ENCODE measurements around the gene ITPR3. TPM values are rescaled to one million over a fixed set of nuclear protein-coding genes. Genes with fewer than 3 reads are reported as not detected.

Gene ITPR3
- 10 to 100 TPM; 57.8 to 59.3 TPM for total RNA-seq

DNA sequence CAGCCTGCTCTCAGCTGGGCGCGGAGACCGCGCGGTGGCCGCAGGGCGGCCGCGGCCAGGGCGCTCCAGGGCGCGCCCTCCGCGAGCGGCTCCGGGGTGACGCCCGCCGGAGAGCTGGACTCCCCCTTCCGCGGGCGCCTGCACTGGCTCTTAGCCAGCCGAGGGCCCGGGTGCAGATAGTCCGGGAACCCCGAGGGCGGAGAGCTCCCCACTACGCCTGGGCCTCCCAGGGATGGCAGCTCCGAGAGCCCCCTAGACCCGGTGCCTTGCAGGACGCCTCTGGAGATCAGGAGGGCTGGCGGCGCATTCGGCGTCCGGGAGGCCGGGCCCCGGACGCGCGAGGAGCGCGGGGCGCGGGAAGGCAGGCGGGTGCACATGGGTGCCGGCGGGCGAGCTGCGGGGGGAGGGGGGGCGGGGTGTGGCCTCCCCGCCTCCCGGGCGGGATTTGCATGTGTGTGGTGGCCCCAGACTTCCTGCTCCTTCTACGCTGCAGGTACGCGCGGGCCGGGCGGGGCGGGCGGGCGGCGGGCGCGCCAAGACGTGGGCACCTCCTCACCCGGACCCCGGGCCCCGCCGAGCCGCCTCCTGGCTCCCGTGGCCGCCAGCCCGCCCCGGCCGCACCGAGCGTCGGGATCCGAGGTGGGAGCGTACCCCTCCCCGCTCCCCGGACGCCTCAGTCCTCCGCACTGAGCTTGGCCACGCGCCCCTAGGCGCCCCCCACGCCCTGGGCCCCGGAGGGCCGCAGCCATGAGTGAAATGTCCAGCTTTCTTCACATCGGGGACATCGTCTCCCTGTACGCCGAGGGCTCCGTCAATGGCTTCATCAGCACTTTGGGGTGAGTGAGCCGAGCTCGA lies at the start of gene ITPR3:
Gene ITPR3, plus strand, starts transcription at position 467 of the 855 bp plus-strand sequence. Its CDS starts 281 bp downstream, at position 748.
- ATAC-seq (peak; percentile 82), DNase-seq (peak; percentile 85)
- Mint-ChIP-seq H3K4me3 (peak within 1 kb of the TSS; percentile 96), H3K9me3 (ENCODE audit: insufficient read depth) (no peaks in the 10 kb centered on the region), H3K36me3 (ENCODE audit: low read depth) (peaks cover 19% of the 10 kb centered on the region), H3K27me3 (ENCODE audit: low read depth) (no peaks in the 10 kb centered on the region), H3K27ac (peak within 1 kb of the TSS; percentile 95), H3K4me1 (ENCODE audit: low read depth) (peaks cover 60% of the 10 kb centered on the region)
- POLR2A ChIA-PET: interaction anchor here (0.6 to 2.1 kb wide), 21 partner anchors 9 to 1493 kb away, joined by 3 to 7 read pairs (median 3); partner anchors contain the start of genes BAK1, RPS18 and VPS52
- CTCF ChIA-PET: interaction anchor here (0.8 to 4.1 kb wide), 12 partner anchors 10 to 196 kb away, joined by 3 to 32 read pairs (median 4); partner anchors contain the start of gene BAK1

DNA sequence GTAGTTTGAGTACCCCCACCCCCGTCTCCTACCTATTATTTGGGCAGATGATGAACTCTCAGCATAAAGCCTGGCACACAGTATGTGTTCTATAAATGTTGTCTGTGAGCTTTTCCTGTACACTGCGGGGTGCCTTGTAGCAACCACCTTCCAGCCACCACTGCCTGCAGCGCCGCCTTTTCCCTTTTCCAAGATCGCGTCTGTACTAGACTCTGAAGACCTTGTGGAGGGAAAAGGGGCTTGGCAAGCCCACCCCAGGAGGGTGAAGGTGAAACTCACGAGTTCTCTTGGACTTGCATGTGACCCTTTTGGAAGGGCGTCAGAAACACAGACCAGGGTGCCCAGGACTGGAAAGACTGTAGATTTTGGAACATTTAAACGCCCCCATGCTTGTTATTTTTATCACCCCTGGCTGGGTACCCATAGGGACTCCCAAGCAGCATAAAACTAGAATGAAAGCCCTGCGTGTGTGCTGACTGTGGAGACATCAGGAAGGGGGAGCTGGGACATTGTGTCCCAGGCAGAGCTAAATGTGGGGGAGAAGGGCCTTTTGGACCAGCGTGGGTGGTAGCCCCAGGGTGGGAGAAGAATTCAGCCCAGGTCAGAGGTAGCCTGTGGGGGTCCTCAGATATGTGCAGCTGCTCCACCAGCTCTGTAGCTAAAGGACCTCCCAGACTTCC lies 49.3 kb upstream of the ITPR3 start:
- Mint-ChIP-seq H3K27ac (peak overlapping the region; percentile 100), H3K4me3 (peak overlapping the region; percentile 83), H3K27me3 (ENCODE audit: low read depth) (no peaks in the 10 kb centered on the region), H3K36me3 (ENCODE audit: low read depth) (peaks cover 60% of the 10 kb centered on the region), H3K9me3 (ENCODE audit: insufficient read depth) (no peaks in the 10 kb centered on the region), H3K4me1 (ENCODE audit: low read depth) (peaks cover 57% of the 10 kb centered on the region)
- ChIA-PET CTCF (interaction anchor here (1.1 to 3.9 kb wide), 4 partner anchors 8 to 38 kb away, joined by 3 to 22 read pairs (median 7); partner anchors contain the start of gene BAK1), POLR2A (interaction anchor here (1.4 to 3.4 kb wide), 6 partner anchors 8 to 153 kb away, joined by 5 to 23 read pairs (median 12); partner anchors contain the start of genes BAK1, CUTA, ITPR3 and ZBTB9)
- ATAC-seq (no peak), DNase-seq (no peak)

DNA sequence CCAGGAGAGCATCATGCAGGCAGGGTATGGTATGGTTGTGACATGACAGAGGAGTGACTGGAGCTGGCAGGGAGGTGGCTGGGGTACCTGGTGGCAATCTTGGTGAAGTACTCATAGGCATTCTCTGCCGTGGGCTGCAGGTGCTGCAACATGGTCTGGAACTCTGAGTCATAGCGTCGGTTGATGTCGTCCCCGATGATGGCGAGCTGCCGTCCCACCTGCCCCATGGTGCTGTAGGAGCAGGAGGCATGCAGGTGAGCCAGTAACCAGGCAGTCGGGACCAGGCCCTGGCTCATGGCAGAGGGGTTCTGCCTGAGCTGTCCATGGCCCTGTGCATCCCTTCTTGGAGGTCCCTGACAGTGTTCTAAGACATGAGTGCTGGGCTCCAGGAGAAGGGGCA lies 45.9 kb upstream of the ITPR3 start:
- peaks cover 60% of the 10 kb centered on the region for H3K4me1 Mint-ChIP-seq (ENCODE audit: low read depth)
- DNase-seq: no peak

GRCh38 chr6:33576668-33577067 lies 44.5 kb upstream of the ITPR3 start:
- Mint-ChIP-seq H3K36me3 (ENCODE audit: low read depth) (peaks cover 57% of the 10 kb centered on the region), H3K27ac (peak overlapping the region; percentile 97), H3K4me1 (ENCODE audit: low read depth) (peaks cover 51% of the 10 kb centered on the region), H3K9me3 (ENCODE audit: insufficient read depth) (no peaks in the 10 kb centered on the region), H3K4me3 (peak overlapping the region; percentile 42), H3K27me3 (ENCODE audit: low read depth) (no peaks in the 10 kb centered on the region)
- ChIA-PET CTCF (interaction anchor here (1.1 kb wide), 1 partner anchor 9 kb away, joined by 3 read pairs; no protein-coding TSS in a partner anchor), POLR2A (interaction anchor here (0.6 kb wide), 1 partner anchor 21 kb away, joined by 3 read pairs; no protein-coding TSS in a partner anchor)
- ATAC-seq (no peak), DNase-seq (no peak)

More for the DNA sequence above, 45.9 kb upstream of the ITPR3 start:
- ChIA-PET POLR2A (interaction anchor here (1.0 to 1.2 kb wide), 2 partner anchors 42 to 144 kb away, joined by 3 to 5 read pairs; no protein-coding TSS in a partner anchor), CTCF (no interaction called here)
- Mint-ChIP-seq H3K9me3 (ENCODE audit: insufficient read depth) (no peaks in the 10 kb centered on the region), H3K4me3 (no peak overlapping the region), H3K36me3 (ENCODE audit: low read depth) (peaks cover 63% of the 10 kb centered on the region), H3K27me3 (ENCODE audit: low read depth) (no peaks in the 10 kb centered on the region), H3K27ac (peak overlapping the region; percentile 13)
- ATAC-seq: no peak

DNA sequence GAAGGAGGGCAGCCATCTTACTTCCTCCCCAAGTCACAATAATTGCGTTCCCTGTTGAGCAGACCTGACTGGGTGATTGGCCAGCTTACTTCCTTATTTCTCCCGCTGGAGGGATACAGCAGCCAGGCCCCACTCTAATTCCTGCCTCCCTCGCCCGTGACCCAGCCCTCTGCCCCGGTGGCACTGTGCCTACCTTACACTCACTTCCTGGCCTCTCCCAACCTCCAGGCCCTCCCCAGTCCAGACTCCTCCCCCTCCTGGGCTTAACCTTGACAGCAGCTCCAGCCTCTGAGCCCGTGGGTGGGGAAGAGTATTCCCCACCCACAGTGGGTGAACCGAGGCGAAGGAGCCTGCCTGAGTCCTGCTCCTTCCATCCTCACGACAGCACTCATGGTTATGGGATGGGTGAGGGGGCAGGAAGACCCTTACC lies 44.0 kb upstream of the ITPR3 start:
- peak overlapping the region; percentile 97 for H3K27ac Mint-ChIP-seq
- H3K27me3 Mint-ChIP-seq (ENCODE audit: low read depth): no peaks in the 10 kb centered on the region
- CTCF ChIA-PET: interaction anchor here (1.1 kb wide), 1 partner anchor 9 kb away, joined by 3 read pairs; no protein-coding TSS in a partner anchor
- ATAC-seq (no peak), DNase-seq (no peak)
- H3K9me3 Mint-ChIP-seq (ENCODE audit: insufficient read depth): no peaks in the 10 kb centered on the region
- peak overlapping the region; percentile 98 for H3K4me3 Mint-ChIP-seq
- H3K4me1 Mint-ChIP-seq (ENCODE audit: low read depth): peaks cover 47% of the 10 kb centered on the region
- H3K36me3 Mint-ChIP-seq (ENCODE audit: low read depth): peaks cover 52% of the 10 kb centered on the region
- POLR2A ChIA-PET: interaction anchor here (0.6 kb wide), 1 partner anchor 22 kb away, joined by 3 read pairs; no protein-coding TSS in a partner anchor

DNA sequence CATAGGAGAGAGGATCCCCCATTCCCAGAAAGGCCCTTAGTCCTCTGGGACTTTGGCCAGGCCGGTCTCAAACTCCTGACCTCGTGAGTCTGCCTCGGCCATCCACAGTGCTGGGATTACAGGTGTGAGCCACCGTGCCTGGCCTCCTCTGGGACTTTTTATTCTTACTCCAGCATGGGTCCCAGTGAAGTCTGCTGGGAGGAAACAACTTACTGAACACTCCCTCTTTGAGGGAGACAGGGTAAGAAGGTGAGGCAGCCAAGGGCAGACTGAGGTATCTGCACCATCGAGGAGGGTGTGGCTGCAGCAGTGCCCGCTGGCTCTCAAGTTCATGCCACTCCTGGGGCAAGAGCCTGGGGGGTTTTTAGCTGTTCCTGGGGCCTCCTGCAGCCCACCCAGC lies 43.4 kb upstream of the ITPR3 start:
- no peaks in the 10 kb centered on the region for H3K9me3 Mint-ChIP-seq (ENCODE audit: insufficient read depth)
- peaks cover 43% of the 10 kb centered on the region for H3K4me1 Mint-ChIP-seq (ENCODE audit: low read depth)
- ATAC-seq: no peak
- ChIA-PET CTCF (no interaction called here), POLR2A (interaction anchor here (0.6 to 1.4 kb wide), 2 partner anchors 44 to 158 kb away, joined by 3 to 8 read pairs; no protein-coding TSS in a partner anchor)
- H3K36me3 Mint-ChIP-seq (ENCODE audit: low read depth): peaks cover 48% of the 10 kb centered on the region
- H3K27me3 Mint-ChIP-seq (ENCODE audit: low read depth): no peaks in the 10 kb centered on the region
- peak overlapping the region; percentile 98 for H3K4me3 Mint-ChIP-seq
- peak overlapping the region; percentile 97 for H3K27ac Mint-ChIP-seq
- DNase-seq: no peak

DNA sequence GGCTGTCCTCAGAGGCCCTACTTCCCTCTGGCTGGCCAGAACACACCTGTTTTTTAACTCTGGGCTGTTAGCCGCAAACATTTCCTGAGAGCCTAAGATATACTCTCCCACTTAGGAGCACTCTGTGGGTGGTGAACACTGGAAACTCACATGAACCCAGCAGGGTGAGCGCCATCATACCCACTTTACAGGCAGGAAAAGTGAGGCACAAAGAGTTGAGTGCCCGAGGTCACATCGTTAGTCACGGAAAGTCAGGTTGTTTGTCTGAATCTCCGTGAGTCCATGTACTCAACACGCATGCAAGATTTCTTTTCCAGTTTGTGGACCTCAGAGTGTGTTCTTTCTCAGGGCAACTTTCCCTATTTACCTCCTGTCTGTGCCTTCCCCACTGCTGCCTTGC lies 43.0 kb upstream of the ITPR3 start:
- no peaks in the 10 kb centered on the region for H3K27me3 Mint-ChIP-seq (ENCODE audit: low read depth)
- peak overlapping the region; percentile 98 for H3K4me3 Mint-ChIP-seq
- peak overlapping the region; percentile 97 for H3K27ac Mint-ChIP-seq
- H3K9me3 Mint-ChIP-seq (ENCODE audit: insufficient read depth): no peaks in the 10 kb centered on the region
- POLR2A ChIA-PET: interaction anchor here (0.6 to 2.8 kb wide), 6 partner anchors 7 to 327 kb away, joined by 3 to 23 read pairs (median 5); partner anchors contain the start of genes ITPR3 and UQCC2
- H3K4me1 Mint-ChIP-seq (ENCODE audit: low read depth): peaks cover 43% of the 10 kb centered on the region
- H3K36me3 Mint-ChIP-seq (ENCODE audit: low read depth): peaks cover 48% of the 10 kb centered on the region
- CTCF ChIA-PET: interaction anchor here (0.7 to 1.8 kb wide), 3 partner anchors 29 to 119 kb away, joined by 3 to 4 read pairs (median 4); no protein-coding TSS in a partner anchor
- ATAC-seq: no peak
- no peak for DNase-seq

- H3K27me3 Mint-ChIP-seq (ENCODE audit: low read depth): no peaks in the 10 kb centered on the region
- ATAC-seq (peak; percentile 61), DNase-seq (peak; percentile 78)
- H3K27ac Mint-ChIP-seq: peak overlapping the region; percentile 97
- H3K9me3 Mint-ChIP-seq (ENCODE audit: insufficient read depth): no peaks in the 10 kb centered on the region
- ChIA-PET CTCF (interaction anchor here (0.7 to 2.6 kb wide), 10 partner anchors 8 to 234 kb away, joined by 3 to 22 read pairs (median 4); no protein-coding TSS in a partner anchor), POLR2A (interaction anchor here (0.6 to 2.8 kb wide), 9 partner anchors 8 to 326 kb away, joined by 3 to 23 read pairs (median 4); partner anchors contain the start of genes ITPR3 and UQCC2)
- peak overlapping the region; percentile 98 for H3K4me3 Mint-ChIP-seq
- H3K36me3 Mint-ChIP-seq (ENCODE audit: low read depth): peaks cover 46% of the 10 kb centered on the region
- H3K4me1 Mint-ChIP-seq (ENCODE audit: low read depth): peaks cover 42% of the 10 kb centered on the region
Observed at GRCh38 chr6:33578588-33579011, 42.5 kb upstream of the ITPR3 start.

GRCh38 chr6:33579828-33580714 lies 41.1 kb upstream of the ITPR3 start, which contains the start of gene BAK1:
BAK1 (minus strand) TSS chr6:33580276; CDS start chr6:33577604, 2,672 bp downstream.
- CTCF ChIA-PET: interaction anchor here (0.8 to 2.6 kb wide), 19 partner anchors 10 to 236 kb away, joined by 3 to 22 read pairs (median 4); partner anchors contain the start of gene ITPR3
- H3K9me3 Mint-ChIP-seq (ENCODE audit: insufficient read depth): no peaks in the 10 kb centered on the region
- ATAC-seq: peak; percentile 93
- H3K27ac Mint-ChIP-seq: peak within 1 kb of the TSS; percentile 97
- POLR2A ChIA-PET: interaction anchor here (1.0 to 2.8 kb wide), 12 partner anchors 9 to 208 kb away, joined by 3 to 23 read pairs (median 4); partner anchors contain the start of genes ITPR3, LEMD2, UQCC2 and ZBTB9
- H3K4me3 Mint-ChIP-seq: peak within 1 kb of the TSS; percentile 98
- peak; percentile 93 for DNase-seq
- H3K36me3 Mint-ChIP-seq (ENCODE audit: low read depth): peaks cover 32% of the 10 kb centered on the region
- H3K4me1 Mint-ChIP-seq (ENCODE audit: low read depth): peaks cover 44% of the 10 kb centered on the region
- no peaks in the 10 kb centered on the region for H3K27me3 Mint-ChIP-seq (ENCODE audit: low read depth)

GRCh38 chr6:33581186-33581585 lies 39.9 kb upstream of the ITPR3 start:
- ChIA-PET POLR2A (interaction anchor here (1.6 to 2.8 kb wide), 2 partner anchors 10 to 127 kb away, joined by 5 to 23 read pairs; partner anchors contain the start of gene ZBTB9), CTCF (interaction anchor here (2.4 to 2.6 kb wide), 3 partner anchors 9 to 27 kb away, joined by 10 to 22 read pairs (median 11); no protein-coding TSS in a partner anchor)
- H3K9me3 Mint-ChIP-seq (ENCODE audit: insufficient read depth): no peaks in the 10 kb centered on the region
- H3K4me1 Mint-ChIP-seq (ENCODE audit: low read depth): peaks cover 51% of the 10 kb centered on the region
- no peak for DNase-seq
- no peak overlapping the region for H3K4me3 Mint-ChIP-seq
- no peak for ATAC-seq
- no peak overlapping the region for H3K27ac Mint-ChIP-seq
- H3K36me3 Mint-ChIP-seq (ENCODE audit: low read depth): peaks cover 27% of the 10 kb centered on the region
- H3K27me3 Mint-ChIP-seq (ENCODE audit: low read depth): no peaks in the 10 kb centered on the region

Data from activated CD8-positive, alpha-beta T cell treated with anti-CD3 and anti-CD28 coated beads, Interleukin-2, amount 10 ng/mL, durations not matched to agents 7 days and 5 days (primary cell).